Esophagus squamous epithelium (tissue), 5 donors: ENCODE data around the gene EVA1B. TPM values are rescaled to one million over a fixed set of nuclear protein-coding genes. Genes with fewer than 3 reads are reported as not detected.

ENCODE experiments used
- DNase-seq: peaks from one replicate; lab custom pipeline; 2025; lab: John Stamatoyannopoulos, UW
- H3K27ac ChIP-seq, 4 donors: fragments of 200-600 bp; sonication (generic); one replicate each; pipeline ENCODE4 v1.5.1; 2016 to 2019; ENCODE audit warnings: mild to moderate bottlenecking in 1 of 4
- H3K27me3 ChIP-seq, 4 donors: fragments of 200-600 bp; sonication (generic); 1 replicate in 3 of 4; 2 replicates in 1 of 4; pipeline versions ENCODE4 v1.5.1 to v1.6.0; 2017 to 2021; ENCODE audit warnings: antibody characterized with exemption in 1 of 4
- H3K36me3 ChIP-seq, 3 donors: fragments of 200-600 bp; sonication (generic); one replicate each; pipeline ENCODE4 v1.5.1; 2016 to 2019
- H3K4me1 ChIP-seq, 3 donors: fragments of 200-600 bp; sonication (generic); one replicate each; pipeline ENCODE4 v1.5.1; 2017 to 2019
- H3K4me3 ChIP-seq, 4 donors: fragments of 200-600 bp; sonication (generic); 1 replicate in 3 of 4; 2 replicates in 1 of 4; pipeline ENCODE4 v1.5.1; 2016 to 2019; ENCODE audit warnings: mild to moderate bottlenecking in 2 of 4, moderate library complexity in 1 of 4
- H3K9me3 ChIP-seq, 3 donors: fragments of 200-600 bp; sonication (generic); one replicate each; pipeline ENCODE4 v1.5.1; 2016 to 2019
- POLR2A ChIP-seq, 4 donors: fragments of 450-650 bp; IDR thresholded peaks; one replicate each; pipeline ENCODE4 v1.6.1; 2017; ENCODE audit warnings: antibody characterized with exemption in 4 of 4, mild to moderate bottlenecking in 4 of 4, moderate library complexity in 3 of 4
- WGBS, 2 donors: methylation state at CpG; one replicate each; pipeline ENCODE4 v1.1.5; 2018; 5-methylcytosine and 5-hydroxymethylcytosine counted together
- intact Hi-C: fragments of 100-400 bp; cut with DNase I; formaldehyde crosslinking; loops from one replicate; pipeline ENCODE4 v1.15.0; 2022
- total RNA-seq, 4 donors: library from RNA; depleted of rRNA; stranded (reverse); fragments of >200 nt; gene quantifications; one replicate each; pipeline ENCODE4 v1.1.0, GENCODE V29; 2016
- TF ChIP-seq, protein P1 (sequence below), 6 experiments: fragments of 450-650 bp in 4 of 6; fragments of 200-600 bp in 2 of 6; sonication (generic) in 2 of 6; IDR thresholded peaks; one replicate each; pipeline ENCODE4 v1.5.1; 2016 to 2019; ENCODE audit warnings: antibody characterized with exemption in 6 of 6, mild to moderate bottlenecking in 4 of 6, moderate library complexity in 4 of 6
- donor health status: DM: yes; HTN: yes; CAD: no.

EVA1B gene
- total RNA-seq, 4 donors from 2014 or later: 7.5 to 22.1 (median 12.8) TPM

DNA sequence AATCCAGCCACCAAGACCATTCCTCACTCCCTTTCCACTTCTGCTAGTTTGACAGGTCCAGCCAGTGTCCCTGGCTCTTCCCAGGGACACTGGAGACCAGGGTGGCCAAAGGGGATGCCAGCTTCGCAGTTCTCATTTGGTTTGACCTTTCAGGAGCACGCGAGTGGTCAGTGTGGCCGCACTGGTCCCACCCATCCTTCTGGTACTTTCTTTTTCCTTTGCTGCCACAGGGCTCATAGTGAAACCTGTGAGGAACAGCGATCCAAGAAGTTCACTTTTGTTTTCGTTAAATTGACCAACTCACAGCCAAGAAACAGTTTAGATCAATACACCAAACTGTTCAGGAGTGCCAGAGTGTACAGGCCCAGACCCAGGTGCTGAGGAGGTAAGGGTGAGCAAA lies 14.4 kb upstream of the EVA1B start:
- Histone ChIP-seq H3K4me3 (no peak overlapping the region), H3K9me3 (no peaks in the 10 kb centered on the region), H3K27me3 (no peaks in the 10 kb centered on the region), H3K36me3 (peaks cover 0 to 37% (median 8%) of the 10 kb centered on the region in 3 donors), H3K4me1 (peaks cover 0 to 11% (median 10%) of the 10 kb centered on the region in 3 donors), H3K27ac (no peak overlapping the region)
- intact Hi-C loops: no loop called here
- DNase-seq: no peak
- 87 to 90% methylated on average over 6 of the region's 6 CpGs for WGBS, 2 donors
- TF ChIP-seq, protein P1, sequence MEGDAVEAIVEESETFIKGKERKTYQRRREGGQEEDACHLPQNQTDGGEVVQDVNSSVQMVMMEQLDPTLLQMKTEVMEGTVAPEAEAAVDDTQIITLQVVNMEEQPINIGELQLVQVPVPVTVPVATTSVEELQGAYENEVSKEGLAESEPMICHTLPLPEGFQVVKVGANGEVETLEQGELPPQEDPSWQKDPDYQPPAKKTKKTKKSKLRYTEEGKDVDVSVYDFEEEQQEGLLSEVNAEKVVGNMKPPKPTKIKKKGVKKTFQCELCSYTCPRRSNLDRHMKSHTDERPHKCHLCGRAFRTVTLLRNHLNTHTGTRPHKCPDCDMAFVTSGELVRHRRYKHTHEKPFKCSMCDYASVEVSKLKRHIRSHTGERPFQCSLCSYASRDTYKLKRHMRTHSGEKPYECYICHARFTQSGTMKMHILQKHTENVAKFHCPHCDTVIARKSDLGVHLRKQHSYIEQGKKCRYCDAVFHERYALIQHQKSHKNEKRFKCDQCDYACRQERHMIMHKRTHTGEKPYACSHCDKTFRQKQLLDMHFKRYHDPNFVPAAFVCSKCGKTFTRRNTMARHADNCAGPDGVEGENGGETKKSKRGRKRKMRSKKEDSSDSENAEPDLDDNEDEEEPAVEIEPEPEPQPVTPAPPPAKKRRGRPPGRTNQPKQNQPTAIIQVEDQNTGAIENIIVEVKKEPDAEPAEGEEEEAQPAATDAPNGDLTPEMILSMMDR (IDR thresholded peaks at IDR 0.05): no peak
- no peak for TF ChIP-seq POLR2A (IDR thresholded peaks at IDR 0.05)

DNA sequence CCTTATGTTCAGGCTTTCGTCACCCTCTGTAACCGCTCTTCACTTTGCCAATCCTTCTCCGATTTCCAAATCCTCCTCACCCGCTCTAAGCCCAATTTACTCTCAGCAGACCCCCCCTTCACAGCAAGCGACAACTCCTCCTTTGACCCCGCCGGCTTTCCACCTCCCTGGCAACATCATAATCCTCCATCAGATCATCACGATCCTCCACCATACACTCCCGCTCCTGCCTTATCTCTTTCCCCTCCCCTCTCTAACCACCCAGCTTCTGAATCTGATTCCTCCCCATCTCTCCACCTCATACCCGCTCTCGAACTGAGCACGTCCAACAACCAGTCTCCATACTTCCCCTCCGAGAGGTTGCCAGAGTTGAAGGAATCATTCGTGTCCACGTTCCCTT lies 7.5 kb upstream of the EVA1B start:
- intact Hi-C loops: no loop called here
- no peaks in the 10 kb centered on the region for H3K27me3 ChIP-seq
- no peaks in the 10 kb centered on the region for H3K9me3 ChIP-seq
- WGBS, 2 donors: 87 to 93% methylated on average over 15 of the region's 15 CpGs
- peaks cover 0 to 13% (median 6%) of the 10 kb centered on the region in 3 donors for H3K4me1 ChIP-seq
- H3K4me3 ChIP-seq: no peak overlapping the region
- H3K36me3 ChIP-seq: no peaks in the 10 kb centered on the region
- no peak overlapping the region for H3K27ac ChIP-seq
- TF ChIP-seq, protein P1 (IDR thresholded peaks at IDR 0.05): no peak
- TF ChIP-seq POLR2A (IDR thresholded peaks at IDR 0.05): no peak
- no peak for DNase-seq

DNA sequence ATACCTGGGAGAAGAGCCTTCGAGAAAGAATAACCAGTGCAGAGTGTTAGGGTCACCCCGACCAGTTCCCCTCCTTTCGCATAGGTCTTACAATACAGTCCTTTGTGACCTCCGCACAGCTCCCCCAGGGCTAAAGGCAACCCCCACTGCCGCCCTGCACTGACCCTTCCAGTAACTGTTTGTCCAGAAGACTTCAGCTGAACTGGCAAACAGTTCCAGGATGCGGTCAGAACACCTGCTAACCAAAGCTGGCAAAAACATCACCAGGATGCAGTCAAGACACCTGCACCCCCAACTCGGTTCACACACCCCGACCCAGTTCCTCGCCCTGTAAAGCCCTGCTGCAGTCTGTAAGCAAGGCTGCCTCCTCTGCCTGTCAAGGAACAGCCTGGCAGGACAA lies 6.4 kb upstream of the EVA1B start:
- intact Hi-C loops: no loop called here
- Histone ChIP-seq H3K4me1 (peaks cover 0 to 13% (median 6%) of the 10 kb centered on the region in 3 donors), H3K9me3 (no peaks in the 10 kb centered on the region), H3K27me3 (no peaks in the 10 kb centered on the region), H3K27ac (no peak overlapping the region), H3K36me3 (no peaks in the 10 kb centered on the region), H3K4me3 (no peak overlapping the region)
- DNase-seq: no peak
- 89 to 94% methylated on average over 8 to 9 of the region's 9 CpGs for WGBS, 2 donors
- TF ChIP-seq, protein P1 (IDR thresholded peaks at IDR 0.05): no peak
- no peak for TF ChIP-seq POLR2A (IDR thresholded peaks at IDR 0.05)

DNA sequence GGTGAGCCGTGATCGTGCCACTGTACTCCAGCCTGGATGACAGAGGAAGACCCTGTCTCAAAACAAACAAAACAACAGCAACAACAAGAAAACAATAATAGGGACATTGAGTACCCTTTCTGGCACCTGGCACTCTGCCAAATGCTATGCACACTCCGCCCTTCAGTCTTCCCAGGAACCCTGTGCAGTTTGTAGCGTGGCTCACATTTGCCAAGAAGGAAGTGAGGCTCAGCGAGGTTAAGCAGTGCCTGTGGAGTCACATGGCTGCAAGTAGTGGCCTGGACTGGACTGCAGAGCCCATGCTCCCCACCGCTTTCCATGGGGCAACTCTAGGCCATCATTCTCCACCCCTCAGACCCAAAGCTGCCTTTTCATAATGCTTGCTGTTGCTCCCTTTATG lies 5.3 kb upstream of the EVA1B start:
- H3K9me3 ChIP-seq: no peaks in the 10 kb centered on the region
- H3K27ac ChIP-seq: no peak overlapping the region
- H3K27me3 ChIP-seq: peaks cover 0 to 7% (median 0%) of the 10 kb centered on the region in 4 donors
- no peak for DNase-seq
- 53 to 64% methylated on average over 5 to 6 of the region's 6 CpGs for WGBS, 2 donors
- H3K4me1 ChIP-seq: peaks cover 7 to 22% (median 13%) of the 10 kb centered on the region in 3 donors
- no peaks in the 10 kb centered on the region for H3K36me3 ChIP-seq
- H3K4me3 ChIP-seq: no peak overlapping the region
- TF ChIP-seq POLR2A (IDR thresholded peaks at IDR 0.05): no peak
- TF ChIP-seq, protein P1 (IDR thresholded peaks at IDR 0.05): no peak
- intact Hi-C loops: no loop called here

DNA sequence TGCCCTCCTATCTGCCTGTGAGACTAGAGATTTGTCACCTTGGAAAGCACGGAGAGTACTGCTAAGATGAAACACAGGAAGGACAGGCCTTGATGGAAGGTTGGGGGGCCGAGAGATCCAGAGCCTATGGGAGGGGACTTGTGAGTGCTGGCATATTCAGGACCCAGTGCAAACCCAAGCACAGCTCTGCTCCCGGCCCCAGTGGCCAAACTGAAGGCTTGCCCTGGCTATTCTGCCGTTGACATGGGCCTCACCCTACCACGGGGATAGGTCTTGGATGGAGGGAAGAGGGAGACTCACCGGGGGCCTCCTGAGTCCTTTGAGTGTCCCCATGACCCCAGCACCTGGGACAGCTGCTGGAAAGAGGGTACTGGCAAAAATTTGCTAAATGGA lies 4.6 kb upstream of the EVA1B start:
- no peak overlapping the region for H3K4me3 ChIP-seq
- intact Hi-C loops: no loop called here
- no peaks in the 10 kb centered on the region for H3K36me3 ChIP-seq
- H3K27ac ChIP-seq: no peak overlapping the region
- no peaks in the 10 kb centered on the region for H3K9me3 ChIP-seq
- H3K27me3 ChIP-seq: peaks cover 0 to 7% (median 0%) of the 10 kb centered on the region in 4 donors
- TF ChIP-seq, protein P1 (IDR thresholded peaks at IDR 0.05): no peak
- WGBS, 2 donors: 70 to 71% methylated on average over 2 to 4 of the region's 6 CpGs
- peaks cover 10 to 29% (median 13%) of the 10 kb centered on the region in 3 donors for H3K4me1 ChIP-seq
- no peak for DNase-seq
